GM18951 (cell line): ENCODE measurements around the gene CCDC85C.

Experiments used
- POLR2A ChIP-seq: IDR thresholded peaks from 4 replicates; pipeline ENCODE4 v1.6.1; 2011; ENCODE audit warnings: mild to moderate bottlenecking; ENCODE audit not compliant: insufficient read length, insufficient read depth; ENCODE audit errors: extremely low read depth
- in situ Hi-C: fragments of 300-500 bp; cut with MboI; formaldehyde crosslinking; loops from one replicate; pipeline ENCODE4 v1.12.0; 2022; ENCODE audit warnings: low sequenced_read_pairs, mixed read lengths, inconsistent platforms; ENCODE audit not compliant: unreplicated experiment

CCDC85C gene

DNA sequence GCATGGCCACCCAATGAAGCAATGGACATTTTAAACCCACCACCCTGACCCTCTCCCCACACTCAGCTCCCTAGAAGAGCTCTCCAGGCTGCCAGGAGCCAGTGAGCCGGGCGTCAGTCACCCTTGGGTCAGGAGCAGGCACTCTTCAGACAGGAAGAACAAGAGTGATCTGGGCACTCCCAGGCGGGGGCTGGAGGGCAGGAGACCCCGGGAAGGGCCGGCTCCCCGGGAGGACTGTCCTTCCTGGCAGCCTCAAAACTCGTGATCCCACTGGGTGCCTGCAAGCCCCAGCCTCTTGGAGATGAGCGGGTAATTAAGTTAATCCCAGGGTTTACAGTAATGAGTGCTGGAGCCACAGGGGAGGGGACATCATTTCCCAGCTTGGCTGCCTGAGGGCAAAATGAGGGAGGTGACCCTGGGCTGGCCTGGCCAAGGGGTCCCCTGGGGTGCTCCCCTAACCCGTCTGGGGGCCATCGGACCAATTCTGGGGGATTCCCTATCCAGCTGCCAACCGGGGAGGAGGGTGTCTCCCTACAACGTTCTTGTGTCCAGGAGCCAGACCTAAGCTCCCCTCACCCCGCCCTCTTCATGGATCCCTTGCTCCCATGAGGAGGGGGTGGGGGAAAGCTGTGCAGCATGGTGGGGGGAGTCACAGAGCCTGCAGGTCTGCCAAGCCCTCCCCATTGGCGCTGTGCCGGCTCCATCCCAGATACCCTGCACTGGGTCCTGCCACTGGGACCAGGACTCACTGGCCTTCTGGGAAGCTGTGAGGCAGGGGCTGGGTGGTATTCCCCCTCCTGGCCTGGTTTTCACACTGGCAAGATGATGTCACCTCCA lies 63.6 kb downstream of the CCDC85C start:
- in situ Hi-C loops, result no loop called here

DNA sequence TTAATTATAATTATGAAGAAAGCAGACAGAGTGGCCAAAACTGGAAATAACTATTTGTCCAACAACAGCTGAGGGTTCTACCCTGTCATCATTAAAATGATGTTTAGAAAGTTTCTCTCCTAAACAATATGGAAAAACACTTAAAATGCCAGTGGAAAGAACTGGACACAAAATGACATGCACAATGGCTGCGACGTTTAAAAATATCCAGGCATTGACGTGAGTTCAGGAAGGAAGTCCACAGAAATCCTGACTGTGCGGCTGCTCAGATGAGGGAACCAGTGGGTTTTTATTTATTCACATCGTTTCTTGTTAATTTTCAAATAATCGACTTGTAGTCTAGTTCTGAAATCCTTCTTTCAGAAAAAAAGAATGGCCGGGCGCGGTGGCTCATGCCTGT lies 64.5 kb downstream of the CCDC85C start:
- no peak for TF ChIP-seq POLR2A
- in situ Hi-C loops, result no loop called here

More for the DNA sequence above, 63.6 kb downstream of the CCDC85C start:
- TF ChIP-seq POLR2A, result no peak

- no peak for TF ChIP-seq POLR2A
- in situ Hi-C loops, result no loop called here
Observed at GRCh38 chr14:99538733-99539132, 65.3 kb downstream of the CCDC85C start.

DNA sequence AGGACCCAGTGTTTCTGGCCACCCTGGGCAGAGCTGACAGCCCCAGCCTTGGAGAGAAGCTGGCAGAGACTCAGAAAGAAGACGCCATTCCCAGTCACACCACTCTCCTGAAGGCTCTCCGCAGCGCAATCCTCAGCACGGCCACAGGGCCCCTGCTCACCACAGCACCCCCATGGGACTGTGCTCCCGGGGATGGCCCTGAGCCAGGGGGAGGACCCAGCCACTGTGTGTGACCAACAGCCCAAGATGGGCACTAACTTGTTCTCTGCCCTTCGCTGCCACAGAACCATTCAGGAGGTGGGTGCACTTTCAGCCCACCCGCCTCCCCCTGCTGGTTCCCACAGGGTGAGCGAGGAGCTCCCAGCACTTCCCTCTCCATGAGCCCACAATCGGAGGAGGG lies 65.7 kb downstream of the CCDC85C start:
- in situ Hi-C loops, result no loop called here
- no peak for TF ChIP-seq POLR2A

- in situ Hi-C loops, result no loop called here
- no peak for TF ChIP-seq POLR2A
Observed at GRCh38 chr14:99537399-99537798, 66.6 kb downstream of the CCDC85C start.

DNA sequence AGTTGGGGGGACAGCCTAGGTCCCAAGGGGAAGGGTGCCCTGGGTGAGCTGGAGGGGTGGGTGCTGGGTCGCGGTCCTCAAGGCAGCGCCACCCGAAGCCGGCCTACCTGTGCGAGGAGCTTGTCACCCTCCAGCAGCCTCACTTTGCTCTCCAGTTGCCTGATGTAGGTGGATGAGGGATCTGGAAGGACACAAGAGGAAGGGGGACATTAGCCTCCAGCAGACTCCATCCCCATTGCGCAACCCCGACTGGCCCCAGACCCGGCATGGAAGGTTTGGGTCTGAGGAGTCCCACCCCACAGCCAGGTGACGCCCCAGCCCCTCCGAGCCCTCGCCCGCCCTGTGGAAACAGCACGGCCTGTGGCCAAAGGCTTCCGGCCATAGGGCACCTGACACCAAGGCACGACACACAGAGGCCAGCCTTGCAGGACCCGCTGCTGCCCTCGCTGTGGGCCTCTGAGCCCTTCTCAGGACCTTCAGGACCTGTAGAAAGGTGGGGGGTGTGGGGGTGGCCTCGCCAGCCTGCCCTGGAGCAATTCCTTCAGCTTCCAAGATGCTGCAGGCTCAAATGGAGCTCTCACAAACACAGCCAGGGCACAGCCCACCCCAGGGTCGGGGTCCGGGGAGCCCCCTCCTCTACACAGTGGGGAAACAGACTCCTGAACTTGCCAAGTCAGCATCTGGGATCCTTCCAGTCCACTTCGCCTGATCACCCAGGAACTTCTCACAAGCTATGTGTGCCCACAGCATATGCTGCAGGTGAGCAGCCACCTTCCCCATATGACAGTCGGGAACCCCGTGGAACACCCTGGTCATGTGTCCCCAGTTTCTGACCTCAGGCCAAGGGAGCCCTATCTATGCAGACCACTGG lies 67.9 kb downstream of the CCDC85C start:
- TF ChIP-seq POLR2A, result no peak

GRCh38 chr14:99535448-99535847 lies 68.6 kb downstream of the CCDC85C start:
- in situ Hi-C loops, result no loop called here

More for the DNA sequence above, 67.9 kb downstream of the CCDC85C start:
- in situ Hi-C loops, result no loop called here

DNA sequence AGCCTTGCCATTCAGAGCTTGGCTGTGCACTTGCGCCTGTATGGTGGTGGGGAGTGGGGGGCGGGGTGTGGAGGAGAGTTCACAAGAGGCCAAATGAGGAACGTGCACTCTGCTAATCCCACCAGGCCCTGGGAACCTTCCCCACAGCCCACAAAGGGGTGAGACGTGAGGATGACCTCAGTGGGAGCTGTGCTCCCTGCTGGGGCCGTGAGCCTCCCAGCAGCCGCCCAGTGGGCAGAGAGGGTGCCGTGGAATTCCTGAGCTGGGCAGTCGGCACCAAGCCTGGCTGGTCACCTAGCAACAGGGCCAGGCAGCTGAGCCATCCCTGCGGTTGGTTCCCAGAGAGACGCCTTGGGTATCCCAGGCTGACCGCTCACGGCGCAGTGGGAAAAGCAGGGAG lies 69.1 kb downstream of the CCDC85C start:
- in situ Hi-C loops, result no loop called here
- no peak for TF ChIP-seq POLR2A

More at GRCh38 chr14:99535448-99535847, 68.6 kb downstream of the CCDC85C start:
- TF ChIP-seq POLR2A, result no peak

DNA sequence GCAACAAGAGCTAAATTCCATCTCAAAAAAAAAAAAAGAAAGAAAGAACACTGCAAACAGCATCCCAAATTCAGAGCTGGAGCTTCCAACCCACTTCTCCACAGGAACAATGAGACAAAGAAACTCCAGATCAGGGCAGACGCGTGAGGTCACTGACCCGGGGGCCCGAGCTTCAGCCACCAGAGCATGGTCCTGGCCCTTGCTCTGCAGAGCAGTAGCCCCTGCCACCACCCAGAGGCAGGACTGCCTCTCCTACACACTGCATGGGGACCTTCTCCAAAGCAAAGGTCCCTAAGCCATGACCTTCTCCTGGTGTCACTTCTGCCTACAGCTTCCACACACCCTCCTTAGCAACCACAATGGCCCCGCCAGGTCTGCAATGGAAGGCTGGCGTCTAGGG lies 69.7 kb downstream of the CCDC85C start:
- in situ Hi-C loops, result no loop called here
- no peak for TF ChIP-seq POLR2A

GRCh38 chr14:99532310-99532709 lies 71.7 kb downstream of the CCDC85C start:
- in situ Hi-C loops, result no loop called here
- TF ChIP-seq POLR2A, result no peak

- in situ Hi-C loops, result no loop called here
- TF ChIP-seq POLR2A, result no peak
Observed at GRCh38 chr14:99531251-99532096, 72.5 kb downstream of the CCDC85C start.

DNA sequence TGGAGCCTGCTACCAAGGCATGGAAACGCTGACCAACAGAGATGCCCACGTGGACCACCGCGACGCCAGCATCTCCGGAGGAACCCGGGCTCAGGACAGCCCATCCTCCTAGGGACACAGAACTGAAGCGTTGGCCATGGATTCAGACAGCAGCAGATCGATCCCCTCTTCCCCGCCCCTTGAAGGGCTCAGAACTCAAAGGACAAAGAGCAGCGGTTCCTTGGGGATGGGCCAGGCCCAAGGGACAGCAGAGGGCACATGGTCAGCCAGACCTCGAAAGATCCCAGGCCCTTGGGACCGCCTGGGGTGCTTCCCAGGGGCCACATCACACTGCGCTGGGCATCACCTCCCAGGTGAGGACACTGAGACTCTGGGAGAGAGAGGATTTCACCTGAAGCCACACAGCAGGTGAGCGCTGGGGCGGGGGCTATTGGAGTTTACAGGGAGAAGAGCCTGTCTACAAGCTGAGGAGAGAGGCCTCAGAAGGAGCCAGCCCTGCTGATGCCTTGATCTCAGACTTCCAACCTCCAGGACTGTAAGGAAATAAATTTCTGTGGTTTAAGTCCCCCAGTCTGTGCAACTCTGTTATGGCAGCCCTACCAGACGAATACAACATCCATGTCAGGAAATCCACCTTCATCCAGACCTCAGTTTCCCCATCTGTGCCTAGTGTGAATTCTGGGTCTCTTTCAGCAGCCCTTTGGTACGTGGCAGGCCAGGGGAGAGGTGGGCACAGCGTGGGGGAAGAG lies 73.4 kb downstream of the CCDC85C start:
- no peak for TF ChIP-seq POLR2A
- in situ Hi-C loops, result no loop called here
